D721Med (cell line): ENCODE results near the gene TCF4.

Experiments
- DNase-seq: peaks from one replicate; pipeline ENCODE4 v3.0.0; 2011; ENCODE audit warnings: low spot score; ENCODE audit not compliant: insufficient read length
- FAIRE-seq: peaks from 2 replicates; lab custom pipeline; 2011; peaks lifted over from hg19 to GRCh38; lab: Jason Lieb, UNC
- TF ChIP-seq, protein P1 (sequence below): IDR thresholded peaks from 2 replicates; pipeline ENCODE4 v1.5.1; 2012; ENCODE audit warnings: mild to moderate bottlenecking, control low read depth; ENCODE audit not compliant: insufficient read depth; ENCODE audit errors: missing control alignments

The TCF4 gene

DNA sequence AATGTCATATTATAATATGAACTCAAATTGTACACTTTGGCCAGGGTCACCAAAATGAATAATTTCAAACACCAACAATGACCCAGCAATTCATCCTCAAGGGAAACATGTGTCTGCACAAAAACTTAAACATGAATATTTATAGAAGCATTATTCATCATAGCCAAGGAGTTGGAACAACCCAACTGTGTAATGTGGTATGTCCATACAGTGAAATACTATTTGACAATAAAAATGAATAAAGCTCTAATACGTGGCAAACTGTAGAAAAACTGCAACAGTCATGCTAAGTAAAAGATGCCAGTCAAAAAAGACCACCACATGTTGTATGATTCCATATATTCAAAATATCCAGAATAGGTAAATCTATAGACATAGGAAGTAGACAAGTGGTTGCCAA lies 334.2 kb downstream of the TCF4 start:
- no peak for FAIRE-seq
- TF ChIP-seq, protein P1, sequence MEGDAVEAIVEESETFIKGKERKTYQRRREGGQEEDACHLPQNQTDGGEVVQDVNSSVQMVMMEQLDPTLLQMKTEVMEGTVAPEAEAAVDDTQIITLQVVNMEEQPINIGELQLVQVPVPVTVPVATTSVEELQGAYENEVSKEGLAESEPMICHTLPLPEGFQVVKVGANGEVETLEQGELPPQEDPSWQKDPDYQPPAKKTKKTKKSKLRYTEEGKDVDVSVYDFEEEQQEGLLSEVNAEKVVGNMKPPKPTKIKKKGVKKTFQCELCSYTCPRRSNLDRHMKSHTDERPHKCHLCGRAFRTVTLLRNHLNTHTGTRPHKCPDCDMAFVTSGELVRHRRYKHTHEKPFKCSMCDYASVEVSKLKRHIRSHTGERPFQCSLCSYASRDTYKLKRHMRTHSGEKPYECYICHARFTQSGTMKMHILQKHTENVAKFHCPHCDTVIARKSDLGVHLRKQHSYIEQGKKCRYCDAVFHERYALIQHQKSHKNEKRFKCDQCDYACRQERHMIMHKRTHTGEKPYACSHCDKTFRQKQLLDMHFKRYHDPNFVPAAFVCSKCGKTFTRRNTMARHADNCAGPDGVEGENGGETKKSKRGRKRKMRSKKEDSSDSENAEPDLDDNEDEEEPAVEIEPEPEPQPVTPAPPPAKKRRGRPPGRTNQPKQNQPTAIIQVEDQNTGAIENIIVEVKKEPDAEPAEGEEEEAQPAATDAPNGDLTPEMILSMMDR, result no peak
- DNase-seq, result no peak

DNA sequence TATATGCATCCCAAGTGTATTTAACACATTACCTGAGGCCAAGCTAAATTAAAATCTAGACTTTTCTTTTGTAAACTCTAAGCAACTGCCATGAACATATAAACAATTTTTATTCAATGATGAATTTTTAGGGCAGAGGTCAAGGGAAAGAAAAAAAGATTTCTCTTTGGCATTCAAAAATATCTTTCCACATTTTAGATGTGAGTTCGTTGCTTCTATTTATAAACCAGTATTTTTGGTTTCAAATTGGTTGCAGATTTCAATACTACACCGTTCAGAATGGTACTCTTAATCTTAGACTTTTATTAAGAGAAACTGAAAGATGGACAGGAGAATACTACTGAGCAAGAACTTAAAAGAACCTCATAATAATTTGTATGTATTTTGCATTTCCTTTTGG lies 335.1 kb downstream of the TCF4 start:
- DNase-seq (no peak), FAIRE-seq (no peak)
- TF ChIP-seq, protein P1, result no peak

DNA sequence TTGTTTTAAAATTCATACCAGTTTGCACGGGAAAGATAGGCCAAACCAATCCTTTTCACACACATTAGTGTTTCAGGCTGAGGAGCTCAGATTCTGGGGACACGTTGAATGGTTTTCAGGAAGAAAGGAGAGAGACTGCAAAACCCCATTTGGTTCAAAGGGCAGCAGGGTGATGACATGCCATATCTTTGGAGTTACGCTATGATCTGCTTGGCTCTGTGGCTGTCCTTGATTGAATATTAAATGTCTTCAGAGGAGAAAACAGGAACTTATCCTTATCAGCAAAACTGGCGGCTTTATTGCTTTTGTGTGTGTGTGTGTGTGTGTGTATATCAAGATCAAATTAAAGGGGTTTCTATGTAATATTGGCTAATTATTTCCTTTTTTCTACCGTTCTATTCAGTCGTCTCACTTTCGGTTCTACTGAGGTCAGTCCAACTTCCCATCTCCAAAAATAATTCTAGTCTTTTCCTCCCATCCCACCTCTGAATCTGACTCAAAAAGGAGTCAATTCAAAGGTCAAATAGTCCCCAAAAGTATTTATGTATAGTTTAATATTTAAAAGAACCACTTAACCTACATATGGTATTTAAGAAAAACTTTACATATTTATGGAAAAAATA lies 335.8 kb downstream of the TCF4 start:
- no peak for DNase-seq
- FAIRE-seq, result no peak
- TF ChIP-seq, protein P1, result no peak

DNA sequence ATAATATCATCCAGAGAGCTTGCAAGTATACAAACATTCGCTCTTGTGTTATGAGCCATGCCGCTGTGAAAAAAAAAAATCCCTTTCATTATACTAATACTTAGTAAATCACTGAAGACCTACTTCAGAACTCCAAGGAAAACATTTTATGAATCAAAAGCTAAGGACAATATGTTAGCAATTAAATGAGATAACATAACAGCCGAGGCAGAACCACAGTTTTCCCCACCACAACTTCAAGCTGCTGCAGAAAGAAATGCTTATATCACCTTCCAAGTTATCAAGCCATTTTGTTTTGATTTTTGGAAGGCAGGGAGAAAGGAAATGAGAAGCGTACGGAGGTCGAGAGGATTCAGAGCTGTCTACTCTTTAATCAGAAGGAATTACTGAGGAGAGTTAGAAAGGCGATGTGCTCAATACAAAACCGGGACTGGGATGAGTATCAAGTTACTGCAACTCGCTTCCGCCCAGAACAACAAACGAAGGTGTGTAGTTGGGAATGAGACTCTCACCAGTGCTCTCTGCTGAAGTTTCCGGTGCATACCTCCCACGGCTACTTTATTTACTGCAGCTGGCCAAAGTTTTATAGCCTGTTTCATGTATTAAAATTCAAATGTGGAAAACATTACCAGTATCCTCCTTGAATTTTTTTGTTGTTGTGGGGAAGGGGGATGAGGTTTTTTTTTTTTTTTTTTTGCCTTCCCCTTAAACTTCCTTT lies 336.6 kb downstream of the TCF4 start:
- no peak for FAIRE-seq
- TF ChIP-seq, protein P1, result no peak
- DNase-seq, result no peak

DNA sequence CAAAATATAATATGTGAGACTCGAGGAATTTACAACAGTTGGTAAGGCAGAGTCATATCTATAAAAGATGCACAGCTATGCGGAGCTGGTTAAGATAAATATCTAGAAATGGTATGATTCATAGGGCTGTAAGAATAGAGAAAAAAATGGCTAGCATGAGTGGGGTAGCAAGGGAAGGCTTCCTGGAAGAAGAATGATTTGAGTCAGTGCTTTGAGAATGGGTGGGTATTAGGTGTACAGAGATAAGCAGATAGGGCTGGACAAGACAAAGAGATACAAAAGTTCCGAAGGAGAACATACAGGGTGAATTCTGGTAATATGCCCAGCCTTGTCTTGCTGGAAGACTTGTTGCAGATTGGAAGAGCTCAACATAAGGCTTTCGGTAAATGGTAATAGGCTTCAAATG lies 337.2 kb downstream of the TCF4 start:
- DNase-seq (no peak), FAIRE-seq (no peak)

DNA sequence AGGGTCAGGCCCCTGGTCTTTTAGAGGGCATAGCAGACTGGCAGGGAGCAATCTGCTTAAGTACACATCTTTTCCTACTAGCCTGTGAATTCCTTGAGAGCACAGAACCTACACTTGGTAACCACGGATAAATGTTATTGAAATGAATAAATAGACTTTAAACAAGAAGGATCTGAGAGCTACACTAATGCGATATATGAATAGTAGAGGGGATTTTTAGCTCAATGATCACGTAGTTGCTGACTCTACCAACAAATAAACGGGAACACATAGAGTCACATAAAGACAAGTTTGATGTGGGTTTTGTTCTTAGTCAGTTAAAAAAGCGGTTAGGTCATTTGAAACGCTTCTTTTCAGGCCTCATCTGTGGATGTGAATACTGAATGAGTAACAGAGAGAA lies 338.4 kb downstream of the TCF4 start:
- DNase-seq (no peak), FAIRE-seq (no peak)
- TF ChIP-seq, protein P1, result no peak

More for the DNA sequence above, 337.2 kb downstream of the TCF4 start:
- TF ChIP-seq, protein P1, result no peak

DNA sequence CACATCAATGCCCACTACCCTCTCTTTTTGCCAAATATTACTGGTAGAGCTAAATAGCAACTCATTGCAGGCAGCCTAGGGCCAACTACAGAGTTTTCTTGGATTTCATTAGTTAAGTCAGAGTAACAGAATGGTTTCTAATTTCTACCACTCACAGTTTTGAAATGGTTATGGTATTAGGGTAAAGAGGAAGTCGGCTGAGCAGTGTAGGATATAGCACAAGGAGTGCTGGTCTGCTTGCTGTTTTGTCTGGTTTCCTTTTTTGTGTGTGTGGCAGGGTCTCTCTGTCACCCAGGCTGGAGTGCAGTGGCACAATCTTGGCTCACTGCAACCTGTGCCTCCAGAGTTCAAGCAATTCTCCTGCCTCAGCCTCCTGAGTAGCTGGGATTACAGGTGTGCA lies 339.5 kb downstream of the TCF4 start:
- TF ChIP-seq, protein P1, result no peak
- no peak for DNase-seq
- FAIRE-seq, result no peak
